H1 (cell line): ENCODE results near the gene ZNHIT3. TPM values are rescaled to one million over a fixed set of nuclear protein-coding genes. Genes with fewer than 3 reads are reported as not detected.

Experiments used
- E2F6 ChIP-seq: IDR thresholded peaks from 2 replicates; pipeline ENCODE4 v1.6.1; 2012; ENCODE audit warnings: inconsistent platforms
- KDM4A ChIP-seq: IDR thresholded peaks from one replicate; pipeline ENCODE4 v1.7.1; 2012; ENCODE audit warnings: low read depth, mild to moderate bottlenecking, moderate library complexity, low read length, inconsistent platforms; ENCODE audit not compliant: severe bottlenecking
- POLR2AphosphoS5 ChIP-seq: IDR thresholded peaks from 2 replicates; pipeline ENCODE4 v1.6.1; 2011; ENCODE audit warnings: low read depth, low read length
- TCF12 ChIP-seq: IDR thresholded peaks from 2 replicates; pipeline ENCODE4 v1.6.1; 2011; ENCODE audit warnings: low read depth, mild to moderate bottlenecking, low read length
- polyA plus RNA-seq, 7 experiments: library from polyadenylated mRNA; depleted of rRNA in 3 of 7; stranded (reverse) in 5 of 7; unstranded in 2 of 7; fragments of >200 nt in 5 of 7; fragments of 200-250 nt in 2 of 7; gene quantifications; 1 replicate in 5 of 7; 2 replicates in 1 of 7; 4 replicates in 1 of 7; pipeline versions ENCODE4 v1.2.1 to v1.2.3, GENCODE V29; 2011 to 2013; ENCODE audit warnings: missing spikeins in 2 of 7, mixed read lengths in 2 of 7
- total RNA-seq: library from RNA; stranded (reverse); fragmentation: NEBNext Ultra II Directional; extraction: Animal tissue kit (Norgen Biotek cat#: 25700); gene quantifications from 2 replicates; pipeline ENCODE4 v1.2.1, GENCODE V29; 2021

The ZNHIT3 gene
- total and polyA plus RNA-seq, 2 of the 8 experiments (the other 6 are each of a cell fraction or from before 2014, with no cell fraction given) = 59.1 to 147 TPM

DNA sequence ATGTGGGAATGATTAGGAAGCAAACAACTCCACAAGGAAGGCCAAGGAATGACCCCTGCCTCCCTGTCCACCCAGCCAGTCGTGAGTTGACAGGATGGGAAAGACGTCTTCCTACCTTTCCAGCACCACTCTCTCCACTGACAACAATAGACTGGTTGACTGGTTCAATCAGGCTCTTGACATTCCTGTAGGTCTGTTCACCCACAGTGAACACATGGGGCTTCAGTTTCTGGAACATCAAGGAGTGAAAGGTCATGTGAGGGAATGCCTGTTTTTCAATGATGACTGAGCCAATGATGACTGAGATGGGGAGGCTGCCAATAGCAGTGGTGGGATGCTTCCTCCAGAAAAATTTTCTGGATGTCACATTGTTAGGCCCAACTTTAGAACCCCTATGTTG is 38.6 kb downstream of the ZNHIT3 start (continued):
- TF ChIP-seq E2F6 (no peak), POLR2AphosphoS5 (no peak), TCF12 (no peak), KDM4A (no peak)
